Small intestine (tissue), 7 donors: ENCODE data around the gene EEFSEC. TPM values are rescaled to one million over a fixed set of nuclear protein-coding genes. Genes with fewer than 3 reads are reported as not detected.
"Not testable (repeated sequence)": the region's sequence is repeated elsewhere in the genome, so short reads cannot be mapped to it uniquely, and the experiment has no call there.

Experiments used
- DNase-seq, 2 donors: peaks; one replicate each; pipeline versions ENCODE4 v3.0.0 to v3.0.0-alpha.2; 2013
- FAIRE-seq: peaks from 2 replicates; lab custom pipeline; 2012; peaks lifted over from hg19 to GRCh38; lab: Jason Lieb, UNC
- H3K27ac ChIP-seq, 3 donors: one replicate each; pipeline ENCODE4 v1.5.1; 2013; ENCODE audit warnings: low read length in 2 of 3, mild to moderate bottlenecking in 2 of 3, control low read depth in 1 of 3, inconsistent platforms in 1 of 3, low read depth in 1 of 3, moderate library complexity in 1 of 3
- H3K27me3 ChIP-seq, 3 donors: one replicate each; pipeline ENCODE4 v1.6.1; 2013; ENCODE audit warnings: low read length in 3 of 3, inconsistent platforms in 1 of 3; ENCODE audit not compliant: control insufficient read depth in 3 of 3, insufficient read depth in 3 of 3
- H3K36me3 ChIP-seq, 3 donors: one replicate each; pipeline ENCODE4 v1.6.1; 2013; ENCODE audit warnings: low read length in 3 of 3, inconsistent platforms in 1 of 3, low read depth in 1 of 3, mild to moderate bottlenecking in 1 of 3, moderate library complexity in 1 of 3; ENCODE audit not compliant: control insufficient read depth in 3 of 3, insufficient read depth in 2 of 3
- H3K4me1 ChIP-seq, 3 donors: one replicate each; pipeline ENCODE4 v1.6.1; 2013; ENCODE audit warnings: low read length in 2 of 3, inconsistent platforms in 1 of 3, low read depth in 1 of 3, mild to moderate bottlenecking in 1 of 3, moderate library complexity in 1 of 3; ENCODE audit not compliant: control insufficient read depth in 3 of 3, insufficient read depth in 2 of 3
- H3K4me3 ChIP-seq, 3 donors: one replicate each; pipeline ENCODE4 v1.5.1; 2013; ENCODE audit warnings: low read length in 3 of 3, control low read depth in 1 of 3, inconsistent platforms in 1 of 3, low read depth in 1 of 3, mild to moderate bottlenecking in 1 of 3, moderate library complexity in 1 of 3
- H3K9me3 ChIP-seq, 2 donors: one replicate each; pipeline ENCODE4 v1.6.1; 2013; ENCODE audit warnings: low read depth in 1 of 2, low read length in 1 of 2; ENCODE audit not compliant: control insufficient read depth in 2 of 2, insufficient read depth in 1 of 2
- WGBS, 3 donors: extraction: QIAGEN DNeasy Blood & Tissue Kit; methylation state at CpG; one replicate each; pipeline ENCODE4 v1.1.7; 2013; 5-methylcytosine and 5-hydroxymethylcytosine counted together
- polyA plus RNA-seq, 4 donors: library from polyadenylated mRNA; stranded (reverse) in 3 of 4; unstranded in 1 of 4; fragments of 200-250 nt in 3 of 4; fragments of 120-200 nt in 1 of 4; gene quantifications; one replicate each; pipeline versions ENCODE4 v1.2.1 to v1.2.3, GENCODE V29; 2013
- donor health status: healthy with polysubstance abuse.
- donor health status: control.
- donor health status: control.
- donor health status: Bipolar disorder and iron deficiency.
- donor health status: healthy.

Gene EEFSEC
- polyA plus RNA-seq, 4 donors, result 4.9 to 29.0 (median 10.2) TPM

DNA sequence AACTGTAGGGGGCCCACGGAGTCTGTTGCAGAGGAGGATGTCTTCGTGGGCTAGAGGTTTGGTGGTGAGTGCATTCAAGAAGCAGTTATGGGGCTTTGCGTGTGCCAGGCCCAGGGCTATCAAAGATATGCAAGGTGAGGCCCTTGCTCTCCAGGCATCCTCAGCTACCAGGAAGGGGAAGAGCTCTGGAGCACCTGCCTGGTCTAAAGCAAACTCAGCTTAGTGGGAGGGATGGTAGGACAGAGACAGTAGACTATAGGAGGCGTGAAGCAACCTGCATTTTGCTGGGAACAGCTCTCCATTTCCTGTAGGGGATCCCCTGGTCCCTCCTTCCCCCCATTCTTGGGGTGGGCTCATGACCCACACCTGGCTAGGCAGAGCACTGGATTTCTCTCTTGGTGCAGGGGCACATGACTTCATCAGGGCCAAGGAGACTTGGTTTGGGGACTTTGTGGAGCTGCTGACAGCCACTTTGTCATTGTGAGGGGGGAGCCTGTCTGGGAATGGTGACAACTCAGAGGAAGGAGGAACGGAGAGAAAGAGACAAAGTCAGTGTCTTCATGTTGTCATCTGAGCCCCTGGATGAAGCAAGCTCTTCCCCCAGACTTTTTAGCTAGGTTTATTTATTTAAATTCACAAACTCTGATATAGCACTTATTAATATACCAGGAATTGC is 8.6 kb upstream of the EEFSEC start:
- no peak overlapping the region for H3K27ac ChIP-seq
- no peak for DNase-seq
- H3K4me3 ChIP-seq, result no peak overlapping the region
- H3K9me3 ChIP-seq, result no peaks in the 10 kb centered on the region
- WGBS, 3 donors, result 72 to 79% (median 76%) methylated on average over 4 to 5 of the region's 5 CpGs
- H3K36me3 ChIP-seq, result peaks cover 0 to 19% (median 0%) of the 10 kb centered on the region in 3 donors
- H3K4me1 ChIP-seq, result no peaks in the 10 kb centered on the region
- FAIRE-seq, result no peak
- H3K27me3 ChIP-seq, result no peaks in the 10 kb centered on the region

DNA sequence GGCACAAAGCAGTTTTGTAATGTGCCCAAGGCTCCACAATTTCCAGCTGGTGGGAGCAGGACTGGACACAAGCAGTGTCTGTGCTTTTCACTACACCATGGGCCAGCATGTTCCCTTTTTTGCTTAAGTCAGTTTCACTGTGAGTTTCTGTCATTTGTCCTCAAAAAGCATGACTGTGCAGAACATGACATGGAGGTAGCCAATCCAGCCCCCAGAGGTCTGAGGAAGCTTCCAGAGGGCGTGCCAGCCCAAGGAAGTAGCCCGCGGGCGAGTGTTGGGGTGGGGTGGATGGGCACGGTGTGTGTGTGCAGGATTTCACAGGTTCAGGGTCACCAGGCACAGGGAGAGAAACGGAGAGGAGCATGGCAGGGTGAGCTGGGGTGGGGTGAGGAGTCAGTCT is 8.0 kb upstream of the EEFSEC start:
- Histone ChIP-seq H3K27me3 (no peaks in the 10 kb centered on the region), H3K4me1 (no peaks in the 10 kb centered on the region), H3K27ac (no peak overlapping the region), H3K36me3 (peaks cover 0 to 19% (median 0%) of the 10 kb centered on the region in 3 donors), H3K4me3 (no peak overlapping the region), H3K9me3 (no peaks in the 10 kb centered on the region)
- no peak for DNase-seq
- no peak for FAIRE-seq
- WGBS, 3 donors, result 61 to 68% (median 63%) methylated on average over 6 of the region's 6 CpGs

DNA sequence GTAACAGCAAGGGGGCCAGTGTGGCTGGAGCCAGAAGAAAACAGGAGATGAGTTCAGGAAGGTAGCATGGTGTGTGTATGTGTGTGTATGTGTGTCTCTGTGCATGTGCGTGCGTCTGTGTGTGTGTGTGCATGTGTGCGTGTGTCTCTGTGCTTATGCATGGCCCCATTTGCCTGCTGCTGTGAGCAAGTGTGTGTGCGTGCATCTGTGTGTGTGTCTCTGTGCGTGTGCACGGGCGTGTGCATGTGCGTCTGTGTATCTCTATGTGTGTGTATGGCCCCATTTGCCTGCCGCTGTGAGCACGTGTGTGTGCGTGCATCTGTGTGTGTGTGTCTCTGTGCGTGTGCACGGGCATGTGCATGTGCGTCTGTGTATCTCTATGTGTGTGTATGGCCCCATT is 7.1 kb upstream of the EEFSEC start:
- H3K9me3 ChIP-seq, result no peaks in the 10 kb centered on the region
- no peak overlapping the region for H3K4me3 ChIP-seq
- peaks cover 0 to 19% (median 0%) of the 10 kb centered on the region in 3 donors for H3K36me3 ChIP-seq
- DNase-seq (no peak), FAIRE-seq (no peak)
- H3K27ac ChIP-seq, result no peak overlapping the region
- 93 to 97% (median 96%) methylated on average over 14 of the region's 14 CpGs for WGBS, 3 donors
- no peaks in the 10 kb centered on the region for H3K4me1 ChIP-seq
- H3K27me3 ChIP-seq, result no peaks in the 10 kb centered on the region

DNA sequence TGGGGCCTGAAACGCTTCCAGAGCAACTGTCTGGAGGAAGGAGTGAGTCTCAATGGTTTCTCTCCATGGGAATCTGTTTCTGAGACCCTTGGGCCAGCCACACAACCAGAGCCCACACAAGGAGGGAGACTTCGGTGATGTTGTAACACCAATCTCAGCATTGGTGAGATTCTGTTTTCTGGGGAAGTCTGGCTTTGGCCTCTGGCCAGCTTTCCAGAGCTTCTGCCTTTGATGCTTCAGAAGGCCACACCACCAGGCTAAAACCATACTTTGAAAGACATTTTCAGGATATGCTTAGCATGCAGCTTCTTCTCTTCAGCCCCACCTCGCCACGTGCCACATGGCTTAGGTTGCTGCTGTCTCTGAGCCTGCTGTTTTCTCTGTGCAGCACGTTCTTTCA is 3.6 kb upstream of the EEFSEC start:
- Histone ChIP-seq H3K4me1 (peaks cover 0 to 12% (median 5%) of the 10 kb centered on the region in 3 donors), H3K4me3 (no peak overlapping the region), H3K27ac (no peak overlapping the region), H3K9me3 (peaks cover 0 to 2% of the 10 kb centered on the region in 2 donors), H3K27me3 (no peaks in the 10 kb centered on the region), H3K36me3 (peaks cover 0 to 13% (median 0%) of the 10 kb centered on the region in 3 donors)
- WGBS, 3 donors, result 77 to 95% (median 89%) methylated on average over 5 of the region's 5 CpGs
- DNase-seq, result no peak
- FAIRE-seq, result no peak

DNA sequence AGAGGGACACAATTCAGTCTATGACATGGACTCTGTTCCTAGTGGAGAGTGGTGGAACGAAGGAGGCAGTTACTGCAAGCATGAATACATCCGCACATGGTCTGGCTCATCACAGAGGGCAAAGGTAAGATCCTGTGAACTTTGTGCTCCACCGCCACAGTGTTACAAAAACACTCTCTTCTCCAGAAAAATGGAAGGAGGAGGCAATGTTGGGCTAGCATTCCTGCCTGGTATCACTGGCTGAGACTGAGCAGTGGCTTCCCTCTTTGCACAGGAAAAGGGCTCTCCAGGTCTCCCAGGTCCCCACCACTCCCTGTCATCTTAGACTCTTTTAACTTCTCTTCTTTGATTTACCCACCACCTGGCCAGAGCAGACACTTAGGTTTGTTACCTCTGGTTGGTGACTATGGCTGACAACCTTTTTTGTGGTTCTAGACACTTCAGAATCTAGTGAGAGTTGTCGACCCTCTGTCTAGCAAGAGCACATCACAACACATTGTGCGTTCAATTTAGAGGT is 1.5 kb upstream of the EEFSEC start:
- H3K27ac ChIP-seq, result peak overlapping the region in 2 of 3 donors; percentile 2 to 59

DNA sequence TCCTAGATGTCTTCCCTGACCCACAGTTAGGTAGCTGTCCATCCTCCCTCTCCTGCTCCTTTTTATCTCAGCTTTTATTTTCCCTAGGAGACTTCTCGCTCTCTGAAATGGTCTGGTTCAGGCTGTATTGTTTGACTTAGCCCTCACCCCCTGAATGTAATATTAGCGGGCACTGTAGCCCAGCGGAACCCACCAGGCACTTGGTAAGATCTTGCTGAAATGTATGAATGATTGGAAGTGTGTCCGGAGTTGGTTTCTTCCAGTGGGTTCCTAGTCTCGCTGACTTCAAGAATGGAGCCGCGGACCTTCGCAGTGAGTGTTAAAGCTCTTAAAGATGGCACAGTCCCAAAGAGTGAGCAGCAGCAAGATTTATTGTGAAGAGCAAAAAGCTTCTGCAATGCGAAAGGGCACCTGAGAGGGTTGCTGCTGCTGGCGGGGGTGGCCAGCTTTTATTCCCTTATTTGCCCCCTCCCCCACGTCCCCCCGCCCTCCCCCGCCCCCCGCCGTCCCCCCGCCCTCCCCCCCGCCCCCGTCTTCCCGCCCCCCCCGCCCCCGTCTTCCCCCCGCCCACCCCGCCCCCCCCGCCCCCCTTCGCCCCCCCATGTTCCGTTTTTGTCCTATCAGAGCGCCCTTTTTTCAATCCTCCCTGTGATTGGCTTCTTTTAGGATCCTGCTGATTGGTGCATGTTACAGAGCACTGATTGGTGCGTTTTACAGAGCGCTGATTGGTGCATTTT is 694 bp upstream of the EEFSEC start:
- peaks cover 0 to 6% of the 10 kb centered on the region in 2 donors for H3K9me3 ChIP-seq
- no peaks in the 10 kb centered on the region for H3K27me3 ChIP-seq
- peak overlapping the region in 2 of 3 donors; percentile 71 to 77 for H3K4me3 ChIP-seq
- WGBS, 3 donors, result 56 to 79% (median 75%) methylated on average over 12 to 16 of the region's 29 CpGs
- peaks cover 0 to 14% (median 5%) of the 10 kb centered on the region in 3 donors for H3K4me1 ChIP-seq
- peak overlapping the region; percentile 81 to 91 (median 89) for H3K27ac ChIP-seq
- DNase-seq (peak in 1 of 2 donors; percentile 21), FAIRE-seq (no peak)
- H3K36me3 ChIP-seq, result no peaks in the 10 kb centered on the region

More for the DNA sequence above, 1.5 kb upstream of the EEFSEC start:
- no peak for FAIRE-seq
- Histone ChIP-seq H3K27me3 (no peaks in the 10 kb centered on the region), H3K4me3 (no peak overlapping the region), H3K9me3 (peaks cover 0 to 2% of the 10 kb centered on the region in 2 donors), H3K36me3 (peaks cover 0 to 4% (median 0%) of the 10 kb centered on the region in 3 donors), H3K4me1 (peaks cover 0 to 14% (median 5%) of the 10 kb centered on the region in 3 donors)
- 49 to 69% (median 50%) methylated on average over 5 of the region's 5 CpGs for WGBS, 3 donors
- peak; percentile 62 to 78 for DNase-seq

DNA sequence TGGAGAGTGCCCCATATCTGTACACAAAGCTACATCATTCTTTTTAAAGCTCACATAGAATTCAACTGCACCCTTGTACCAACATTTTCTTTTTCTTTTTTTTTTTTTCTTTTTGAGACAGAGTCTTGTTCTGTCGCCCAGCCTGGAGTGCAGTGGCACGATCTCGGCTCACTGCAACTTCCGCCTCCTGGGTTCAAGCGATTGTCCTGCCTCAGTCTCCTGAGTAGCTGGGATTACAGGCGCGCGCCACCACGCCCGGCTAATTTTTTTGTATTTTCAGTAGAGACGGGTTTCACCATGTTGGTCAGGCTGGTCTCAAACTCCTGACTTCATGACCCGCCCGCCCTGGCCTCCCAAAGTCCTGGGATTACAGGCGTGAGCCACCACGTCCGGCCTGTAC is 1.1 kb downstream of the EEFSEC start:
- H3K4me3 ChIP-seq, result peak overlapping the region in 2 of 3 donors; percentile 71 to 77
- not testable (repeated sequence) for H3K36me3 ChIP-seq, H3K27me3 ChIP-seq, DNase-seq, FAIRE-seq, H3K9me3 ChIP-seq
- 78 to 85% (median 80%) methylated on average over 16 of the region's 16 CpGs for WGBS, 3 donors
- peak overlapping the region in 1 of 3 donors; percentile 89 for H3K27ac ChIP-seq
- peaks cover 0 to 14% (median 5%) of the 10 kb centered on the region in 3 donors for H3K4me1 ChIP-seq

DNA sequence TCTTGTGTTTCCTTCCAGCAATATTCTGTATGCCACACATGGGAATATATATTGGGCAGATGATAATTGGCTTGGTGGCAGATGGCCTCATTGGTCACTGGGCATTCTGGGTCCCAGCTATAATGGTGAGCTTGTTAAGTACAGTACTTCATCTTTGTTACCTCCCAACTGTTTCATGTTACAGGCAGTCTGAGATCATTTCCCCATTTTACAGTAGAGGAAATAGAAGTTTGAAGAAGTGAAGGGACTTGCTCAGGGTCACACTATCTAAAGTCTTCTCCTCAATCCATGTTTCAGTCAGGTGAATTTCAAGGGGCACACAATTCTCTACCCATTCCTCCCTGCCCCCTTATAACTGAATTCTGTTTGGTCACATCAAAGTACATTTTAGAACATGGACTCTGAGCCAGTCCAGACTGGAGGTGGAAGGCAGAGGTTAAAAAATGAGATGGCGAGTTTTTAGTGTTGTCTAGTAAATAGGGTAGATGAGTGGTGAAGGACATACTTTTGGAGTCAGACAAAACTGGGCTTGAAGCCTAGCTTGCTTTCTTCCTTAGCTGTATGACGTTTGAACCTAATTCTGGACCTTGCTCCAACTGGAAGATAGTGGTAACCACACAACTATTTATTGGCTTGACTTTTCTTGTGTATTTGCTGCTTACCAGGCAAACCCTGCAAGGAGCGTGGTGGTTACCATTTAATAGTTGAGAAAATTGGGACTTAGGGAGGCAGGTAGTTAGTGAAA is 2.5 kb downstream of the EEFSEC start:
- peak in 1 of 2 donors; percentile 26 for DNase-seq
- Histone ChIP-seq H3K27ac (no peak overlapping the region), H3K4me1 (peaks cover 0 to 14% (median 5%) of the 10 kb centered on the region in 3 donors), H3K27me3 (no peaks in the 10 kb centered on the region), H3K36me3 (peaks cover 0 to 10% (median 0%) of the 10 kb centered on the region in 3 donors), H3K9me3 (peaks cover 0 to 6% of the 10 kb centered on the region in 2 donors), H3K4me3 (no peak overlapping the region)
- 52 to 73% (median 67%) methylated on average over 3 of the region's 3 CpGs for WGBS, 3 donors
- no peak for FAIRE-seq
